IPS DF 6.9 (cell line): Measurements from ENCODE around the gene PCDHA11.

Experiments
- DNase-seq: peaks from one replicate; pipeline ENCODE4 v3.0.0-alpha.2; 2013; ENCODE audit warnings: low read depth, low spot score
- H3K27ac ChIP-seq: one replicate; pipeline ENCODE4 v1.5.1; 2013; ENCODE audit warnings: low read length, control low read depth
- H3K27me3 ChIP-seq: 2 replicates; pipeline ENCODE4 v1.6.1; 2013; ENCODE audit warnings: mild to moderate bottlenecking, low read length; ENCODE audit not compliant: control insufficient read depth, insufficient read depth
- H3K36me3 ChIP-seq: 2 replicates; pipeline ENCODE4 v1.6.1; 2013; ENCODE audit warnings: low read length; ENCODE audit not compliant: control insufficient read depth, insufficient read depth
- H3K4me1 ChIP-seq: 2 replicates; pipeline ENCODE4 v1.6.1; 2013; ENCODE audit warnings: low read length; ENCODE audit not compliant: control insufficient read depth, insufficient read depth
- H3K4me3 ChIP-seq: 2 replicates; pipeline ENCODE4 v1.5.1; 2013; ENCODE audit warnings: mild to moderate bottlenecking, low read length
- H3K9me3 ChIP-seq: 2 replicates; pipeline ENCODE4 v1.6.1; 2013; ENCODE audit warnings: low read length, inconsistent platforms; ENCODE audit not compliant: control insufficient read depth, insufficient read depth
- WGBS: extraction: QIAGEN DNeasy Blood & Tissue Kit; methylation state at CpG from one replicate; pipeline ENCODE4 v1.1.7; 2013; ENCODE audit warnings: mixed read lengths, missing lambda C conversion rate; ENCODE audit not compliant: insufficient read length, insufficient coverage; 5-methylcytosine and 5-hydroxymethylcytosine counted together

Gene PCDHA11

GRCh38 chr5:140877262-140877581, 8.5 kb downstream of the PCDHA11 start:
- H3K4me3 ChIP-seq: no peak overlapping the region
- no peak overlapping the region for H3K27ac ChIP-seq
- H3K4me1 ChIP-seq: peaks cover 2% of the 10 kb centered on the region; the same call in 1 of the 2 replicates
- WGBS: no CpG with 5 or more reads among the region's 37 CpGs
- no peak for DNase-seq
- H3K27me3 ChIP-seq: no peaks in the 10 kb centered on the region
- H3K9me3 ChIP-seq: no peaks in the 10 kb centered on the region
- H3K36me3 ChIP-seq: peaks cover 4% of the 10 kb centered on the region; the same call in 1 of the 2 replicates

DNA sequence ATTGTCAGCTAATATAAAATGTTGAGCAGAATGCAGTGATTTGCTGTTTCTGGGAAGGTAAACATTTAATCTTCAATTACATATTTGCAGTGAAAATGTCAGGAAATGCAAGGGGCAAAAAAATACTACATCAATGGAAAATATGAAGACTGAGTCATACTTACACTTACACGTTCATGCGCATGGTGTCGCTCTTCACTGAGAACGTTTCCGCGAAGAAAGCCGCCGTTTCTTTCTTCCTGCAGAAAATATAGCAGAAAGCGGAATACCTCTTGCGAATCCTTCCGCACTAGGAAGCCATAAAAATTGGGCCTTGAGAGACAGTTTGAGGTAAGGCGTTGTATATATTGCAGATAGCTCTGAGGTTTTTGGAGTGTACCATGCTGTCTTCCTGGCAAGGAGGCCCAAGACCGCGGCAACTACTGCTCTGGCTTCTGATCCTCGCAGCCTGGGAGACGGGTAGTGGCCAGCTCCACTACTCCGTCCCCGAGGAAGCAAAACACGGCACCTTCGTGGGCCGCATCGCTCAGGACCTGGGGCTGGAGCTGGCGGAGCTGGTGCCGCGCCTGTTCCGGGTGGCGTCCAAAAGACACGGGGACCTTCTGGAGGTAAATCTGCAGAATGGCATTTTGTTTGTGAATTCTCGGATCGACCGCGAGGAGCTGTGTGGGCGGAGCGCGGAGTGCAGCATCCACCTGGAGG, 13.3 kb downstream of the PCDHA11 start, which contains the start of gene PCDHA13:
TSS of gene PCDHA13 (plus strand) at position 236 of the 702 bp plus-strand sequence. CDS start at position 381, 145 bp downstream.
- no peak for DNase-seq
- Histone ChIP-seq H3K4me1 (peaks cover 2% of the 10 kb centered on the region; the same call in 1 of the 2 replicates), H3K9me3 (no peaks in the 10 kb centered on the region), H3K4me3 (peak within 1 kb of the TSS; percentile 33; the same call in 1 of the 2 replicates), H3K36me3 (peaks cover 7% of the 10 kb centered on the region), H3K27ac (no peak within 1 kb of the TSS), H3K27me3 (no peaks in the 10 kb centered on the region)
- no CpG with 5 or more reads among the region's 35 CpGs for WGBS

DNA sequence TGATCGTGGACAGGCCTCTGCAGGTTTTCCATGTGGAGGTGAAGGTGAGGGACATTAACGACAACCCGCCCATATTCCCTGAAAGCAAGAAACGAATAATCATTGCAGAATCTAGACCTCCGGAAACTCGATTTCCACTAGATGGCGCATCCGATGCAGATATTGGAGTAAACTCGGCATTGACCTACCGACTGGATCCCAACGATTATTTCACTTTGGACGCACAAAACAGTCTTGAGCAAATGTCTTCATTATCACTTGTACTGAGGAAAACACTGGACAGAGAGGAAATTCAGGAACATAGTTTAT, 13.8 kb downstream of the PCDHA11 start:
- H3K27ac ChIP-seq: no peak overlapping the region
- H3K27me3 ChIP-seq: no peaks in the 10 kb centered on the region
- H3K9me3 ChIP-seq: no peaks in the 10 kb centered on the region
- peaks cover 3% of the 10 kb centered on the region for H3K36me3 ChIP-seq
- WGBS: no CpG with 5 or more reads among the region's 12 CpGs
- DNase-seq: peak; percentile 27
- H3K4me1 ChIP-seq: no peaks in the 10 kb centered on the region
- H3K4me3 ChIP-seq: peak overlapping the region; percentile 33; the same call in 1 of the 2 replicates

- no CpG with 5 or more reads among the region's 41 CpGs for whole genome bisulfite sequencing
- Histone ChIP-seq H3K36me3 (peaks cover 3% of the 10 kb centered on the region; the same call in 1 of the 2 replicates), H3K4me3 (no peak overlapping the region), H3K4me1 (no peaks in the 10 kb centered on the region), H3K27ac (no peak overlapping the region), H3K9me3 (no peaks in the 10 kb centered on the region), H3K27me3 (no peaks in the 10 kb centered on the region)
- no peak for DNase-seq
Observed at GRCh38 chr5:140883373-140883772, 14.6 kb downstream of the PCDHA11 start.

GRCh38 chr5:140883927-140884697, 15.4 kb downstream of the PCDHA11 start:
- Histone ChIP-seq H3K36me3 (peaks cover 3% of the 10 kb centered on the region; the same call in 1 of the 2 replicates), H3K27me3 (no peaks in the 10 kb centered on the region), H3K27ac (no peak overlapping the region), H3K9me3 (no peaks in the 10 kb centered on the region), H3K4me1 (no peaks in the 10 kb centered on the region), H3K4me3 (no peak overlapping the region)
- DNase-seq: no peak
- WGBS: no CpG with 5 or more reads among the region's 79 CpGs

DNA sequence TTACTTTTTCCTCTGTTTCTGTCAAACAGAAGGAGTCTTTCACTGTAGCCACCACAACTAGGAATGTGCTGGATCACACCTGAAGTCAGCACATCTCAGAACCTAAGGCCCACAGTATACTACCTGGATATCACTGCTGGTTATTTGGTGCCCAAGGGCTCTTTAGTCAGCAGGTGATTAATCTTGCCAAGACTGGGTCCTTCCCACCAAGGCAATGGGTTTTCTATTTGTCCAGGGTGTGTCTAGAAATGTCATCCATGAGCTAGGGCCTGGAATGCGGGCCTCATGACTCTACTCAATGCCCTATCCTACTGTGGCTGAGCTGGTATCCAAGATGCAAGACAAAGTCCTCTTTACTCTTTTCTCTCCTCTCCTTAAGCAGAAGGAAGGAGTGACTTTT, 47.6 kb downstream of the PCDHA11 start:
- DNase-seq: no peak
- no CpG with 5 or more reads among the region's 1 CpG for WGBS

More for the DNA sequence above, 47.6 kb downstream of the PCDHA11 start:
- Histone ChIP-seq H3K4me1 (no peaks in the 10 kb centered on the region), H3K27me3 (no peaks in the 10 kb centered on the region), H3K27ac (no peak overlapping the region), H3K36me3 (no peaks in the 10 kb centered on the region), H3K4me3 (no peak overlapping the region), H3K9me3 (no peaks in the 10 kb centered on the region)
